ENCODE data around the gene MFSD6.

MFSD6 gene

GRCh38 chr2:190440113-190440512 lies 32.0 kb downstream of the MFSD6 start:
- DNase-seq (ENCODE audit: low spot score), result no peak

GRCh38 chr2:190441564-190441963 lies 33.4 kb downstream of the MFSD6 start:
- no peak for DNase-seq (ENCODE audit: low spot score)

GRCh38 chr2:190443055-190443454 lies 34.9 kb downstream of the MFSD6 start:
- DNase-seq (ENCODE audit: low spot score), result no peak

- DNase-seq (ENCODE audit: low spot score), result no peak
These were observed 35.8 kb downstream of the MFSD6 start for GRCh38 chr2:190443778-190444481.

- no peak for DNase-seq (ENCODE audit: low spot score)
These were observed 36.8 kb downstream of the MFSD6 start for GRCh38 chr2:190444976-190445375.

GRCh38 chr2:190446193-190446592 lies 38.0 kb downstream of the MFSD6 start:
- no peak for DNase-seq (ENCODE audit: low spot score)

GRCh38 chr2:190446750-190447516 lies 38.8 kb downstream of the MFSD6 start:
- no peak for DNase-seq (ENCODE audit: low spot score)

GRCh38 chr2:190447766-190448165 lies 39.6 kb downstream of the MFSD6 start:
- no peak for DNase-seq (ENCODE audit: low spot score)

- DNase-seq (ENCODE audit: low spot score), result no peak
These were observed 41.8 kb downstream of the MFSD6 start for GRCh38 chr2:190449925-190450324.

GRCh38 chr2:190450363-190450762 lies 42.2 kb downstream of the MFSD6 start:
- no peak for DNase-seq (ENCODE audit: low spot score)

GRCh38 chr2:190451561-190452176 lies 43.5 kb downstream of the MFSD6 start:
- DNase-seq (ENCODE audit: low spot score), result no peak

GRCh38 chr2:190452433-190452832 lies 44.3 kb downstream of the MFSD6 start:
- no peak for DNase-seq (ENCODE audit: low spot score)

- DNase-seq (ENCODE audit: low spot score), result no peak
These were observed 46.6 kb downstream of the MFSD6 start for GRCh38 chr2:190454795-190455194.

- no peak for DNase-seq (ENCODE audit: low spot score)
These were observed 47.4 kb downstream of the MFSD6 start for GRCh38 chr2:190455358-190456095.

- DNase-seq (ENCODE audit: low spot score), result no peak
These were observed 48.7 kb downstream of the MFSD6 start for GRCh38 chr2:190456833-190457232.

GRCh38 chr2:190457256-190457655 lies 49.1 kb downstream of the MFSD6 start:
- no peak for DNase-seq (ENCODE audit: low spot score)

- no peak for DNase-seq (ENCODE audit: low spot score)
These were observed 50.4 kb downstream of the MFSD6 start for GRCh38 chr2:190458352-190459107.

- DNase-seq (ENCODE audit: low spot score), result peak; percentile 84
These were observed 51.7 kb downstream of the MFSD6 start for GRCh38 chr2:190459881-190460280.

GRCh38 chr2:190460487-190460886 lies 52.3 kb downstream of the MFSD6 start:
- peak; percentile 51 for DNase-seq (ENCODE audit: low spot score)

GRCh38 chr2:190462181-190462580 lies 54.0 kb downstream of the MFSD6 start:
- no peak for DNase-seq (ENCODE audit: low spot score)

- DNase-seq (ENCODE audit: low spot score), result peak; percentile 58
These were observed 54.5 kb downstream of the MFSD6 start for GRCh38 chr2:190462611-190463010.

- no peak for DNase-seq (ENCODE audit: low spot score)
These were observed 56.9 kb downstream of the MFSD6 start for GRCh38 chr2:190465060-190465459.
